Measurements from ENCODE around the gene SLC35E1.

DNA sequence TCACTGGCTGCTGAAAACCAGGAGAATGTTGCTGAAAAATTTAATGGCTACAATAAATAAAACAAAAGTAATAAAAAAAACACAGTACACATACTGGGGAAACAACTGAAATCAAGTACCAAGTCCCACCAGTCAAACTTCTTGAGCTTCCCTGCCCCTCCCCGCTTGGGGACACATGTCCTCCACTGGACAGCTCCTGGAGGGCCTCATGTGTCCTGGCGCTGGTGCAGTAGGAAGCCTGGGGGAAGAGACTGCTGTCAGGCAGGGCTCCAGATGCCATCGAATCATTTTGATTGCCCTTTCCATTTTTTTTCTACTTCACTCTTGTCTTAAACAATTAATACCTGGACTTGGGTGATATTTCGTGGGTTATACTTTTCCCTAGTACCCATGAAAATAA is 26.6 kb upstream of the SLC35E1 start:
- no peak for TF ChIP-seq POLR2AphosphoS5 (IDR thresholded peaks at IDR 0.05)
- TF ChIP-seq, protein P1, sequence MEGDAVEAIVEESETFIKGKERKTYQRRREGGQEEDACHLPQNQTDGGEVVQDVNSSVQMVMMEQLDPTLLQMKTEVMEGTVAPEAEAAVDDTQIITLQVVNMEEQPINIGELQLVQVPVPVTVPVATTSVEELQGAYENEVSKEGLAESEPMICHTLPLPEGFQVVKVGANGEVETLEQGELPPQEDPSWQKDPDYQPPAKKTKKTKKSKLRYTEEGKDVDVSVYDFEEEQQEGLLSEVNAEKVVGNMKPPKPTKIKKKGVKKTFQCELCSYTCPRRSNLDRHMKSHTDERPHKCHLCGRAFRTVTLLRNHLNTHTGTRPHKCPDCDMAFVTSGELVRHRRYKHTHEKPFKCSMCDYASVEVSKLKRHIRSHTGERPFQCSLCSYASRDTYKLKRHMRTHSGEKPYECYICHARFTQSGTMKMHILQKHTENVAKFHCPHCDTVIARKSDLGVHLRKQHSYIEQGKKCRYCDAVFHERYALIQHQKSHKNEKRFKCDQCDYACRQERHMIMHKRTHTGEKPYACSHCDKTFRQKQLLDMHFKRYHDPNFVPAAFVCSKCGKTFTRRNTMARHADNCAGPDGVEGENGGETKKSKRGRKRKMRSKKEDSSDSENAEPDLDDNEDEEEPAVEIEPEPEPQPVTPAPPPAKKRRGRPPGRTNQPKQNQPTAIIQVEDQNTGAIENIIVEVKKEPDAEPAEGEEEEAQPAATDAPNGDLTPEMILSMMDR (IDR thresholded peaks at IDR 0.05 in 8 of 11, conservative IDR thresholded peaks at IDR 0.05 in 3 of 11) = no peak

Data from spleen (tissue), 7 donors.